ENCODE data around the gene CCDC28A. TPM values are rescaled to one million over a fixed set of nuclear protein-coding genes. Genes with fewer than 3 reads are reported as not detected.

The CCDC28A gene
- total and polyA plus RNA-seq, 2 donors (not counting 1 experiment from before 2014, with no cell fraction given) = 15.2 to 22.0 TPM

- TF ChIP-seq EZH2 (IDR thresholded peaks at IDR 0.05; ENCODE audit: low read length, missing control alignments) (no peak), CTCF (conservative IDR thresholded peaks at IDR 0.05 in 1 of 2, IDR thresholded peaks at IDR 0.05 in 1 of 2; ENCODE audit: low read depth in 1 of 2, low read length in 2 of 2) (no peak)
- H4K20me1 ChIP-seq (ENCODE audit: control insufficient read depth, extremely low read depth, insufficient read depth, low read length) = no peaks in the 10 kb centered on the region
- no peaks in the 10 kb centered on the region for H3K9me3 ChIP-seq (ENCODE audit: control insufficient read depth, insufficient read depth, low read depth, low read length)
- H3K4me1 ChIP-seq (ENCODE audit: control insufficient read depth, extremely low read depth, insufficient read depth, low read length) = no peaks in the 10 kb centered on the region
- no peak overlapping the region for H3K27ac ChIP-seq (ENCODE audit: insufficient read depth, low read length)
- no peak overlapping the region for H3K9ac ChIP-seq (ENCODE audit: insufficient read depth, low read length)
- H3K27me3 ChIP-seq (ENCODE audit: control insufficient read depth, insufficient read depth, low read length) = no peaks in the 10 kb centered on the region
- DNase-seq (ENCODE audit: low read depth in 2 of 2) = peak in 1 of 2 donors; percentile 25
- no peak overlapping the region for H3K4me3 ChIP-seq (replicated peaks in 1 of 4; ENCODE audit: control extremely low read depth in 1 of 4, insufficient read depth in 1 of 4, low read depth in 3 of 4, low read length in 4 of 4)
- H3K36me3 ChIP-seq (ENCODE audit: control insufficient read depth, insufficient read depth, low read length) = no peaks in the 10 kb centered on the region
- no peak overlapping the region for H2AFZ ChIP-seq (ENCODE audit: low read length)
- H3K79me2 ChIP-seq (ENCODE audit: control insufficient read depth, insufficient read depth, low read length) = no peaks in the 10 kb centered on the region
- no peak overlapping the region for H3K4me2 ChIP-seq (ENCODE audit: extremely low read depth, insufficient read depth, low read length)
Observed at GRCh38 chr6:138785980-138786379, 12.4 kb downstream of the CCDC28A start.

- Histone ChIP-seq H3K4me3 (replicated peaks in 1 of 4; ENCODE audit: control extremely low read depth in 1 of 4, insufficient read depth in 1 of 4, low read depth in 3 of 4, low read length in 4 of 4) (no peak overlapping the region), H3K4me2 (ENCODE audit: extremely low read depth, insufficient read depth, low read length) (no peak overlapping the region), H3K9ac (ENCODE audit: insufficient read depth, low read length) (no peak overlapping the region), H4K20me1 (ENCODE audit: control insufficient read depth, extremely low read depth, insufficient read depth, low read length) (no peaks in the 10 kb centered on the region), H3K9me3 (ENCODE audit: control insufficient read depth, insufficient read depth, low read depth, low read length) (no peaks in the 10 kb centered on the region), H3K36me3 (ENCODE audit: control insufficient read depth, insufficient read depth, low read length) (no peaks in the 10 kb centered on the region), H3K4me1 (ENCODE audit: control insufficient read depth, extremely low read depth, insufficient read depth, low read length) (no peaks in the 10 kb centered on the region), H3K27ac (ENCODE audit: insufficient read depth, low read length) (no peak overlapping the region), H3K27me3 (ENCODE audit: control insufficient read depth, insufficient read depth, low read length) (no peaks in the 10 kb centered on the region), H2AFZ (ENCODE audit: low read length) (no peak overlapping the region), H3K79me2 (ENCODE audit: control insufficient read depth, insufficient read depth, low read length) (no peaks in the 10 kb centered on the region)
- no peak for TF ChIP-seq CTCF (conservative IDR thresholded peaks at IDR 0.05 in 1 of 2, IDR thresholded peaks at IDR 0.05 in 1 of 2; ENCODE audit: low read depth in 1 of 2, low read length in 2 of 2)
- no peak for TF ChIP-seq EZH2 (IDR thresholded peaks at IDR 0.05; ENCODE audit: low read length, missing control alignments)
- no peak for DNase-seq (ENCODE audit: low read depth in 2 of 2)
Observed at GRCh38 chr6:138787138-138787537, 13.6 kb downstream of the CCDC28A start.

- Histone ChIP-seq H3K9me3 (ENCODE audit: control insufficient read depth, insufficient read depth, low read depth, low read length) (no peaks in the 10 kb centered on the region), H4K20me1 (ENCODE audit: control insufficient read depth, extremely low read depth, insufficient read depth, low read length) (no peaks in the 10 kb centered on the region), H3K36me3 (ENCODE audit: control insufficient read depth, insufficient read depth, low read length) (no peaks in the 10 kb centered on the region), H2AFZ (ENCODE audit: low read length) (peak within 1 kb of the TSS; percentile 79), H3K4me2 (ENCODE audit: extremely low read depth, insufficient read depth, low read length) (peak within 1 kb of the TSS; percentile 87), H3K27me3 (ENCODE audit: control insufficient read depth, insufficient read depth, low read length) (no peaks in the 10 kb centered on the region), H3K9ac (ENCODE audit: insufficient read depth, low read length) (peak within 1 kb of the TSS; percentile 58), H3K4me1 (ENCODE audit: control insufficient read depth, extremely low read depth, insufficient read depth, low read length) (no peaks in the 10 kb centered on the region), H3K4me3 (replicated peaks in 1 of 4; ENCODE audit: control extremely low read depth in 1 of 4, insufficient read depth in 1 of 4, low read depth in 3 of 4, low read length in 4 of 4) (peak within 1 kb of the TSS; percentile 37 to 49 (median 44)), H3K27ac (ENCODE audit: insufficient read depth, low read length) (peak within 1 kb of the TSS; percentile 55), H3K79me2 (ENCODE audit: control insufficient read depth, insufficient read depth, low read length) (no peaks in the 10 kb centered on the region)
- no peak for TF ChIP-seq CTCF (conservative IDR thresholded peaks at IDR 0.05 in 1 of 2, IDR thresholded peaks at IDR 0.05 in 1 of 2; ENCODE audit: low read depth in 1 of 2, low read length in 2 of 2)
- no peak for TF ChIP-seq EZH2 (IDR thresholded peaks at IDR 0.05; ENCODE audit: low read length, missing control alignments)
- peak; percentile 68 to 69 for DNase-seq (ENCODE audit: low read depth in 2 of 2)
Observed at GRCh38 chr6:138795809-138796603, 22.4 kb downstream of the CCDC28A start, which contains the start of gene ECT2L. Gene ECT2L, plus strand, starts transcription at chr6:138796087. Its CDS starts 17,188 bp downstream, at chr6:138813275.

Data from fibroblast of lung (primary cell).